NCI-H510A (cell line): ENCODE data around the gene AMTN.
"Not testable (repeated sequence)": the region's sequence is repeated elsewhere in the genome, so short reads cannot be mapped to it uniquely, and the experiment has no call there.

ENCODE experiments used
- DNase-seq: peaks from one replicate; lab custom pipeline; 2025; lab: John Stamatoyannopoulos, UW

The AMTN gene

DNA sequence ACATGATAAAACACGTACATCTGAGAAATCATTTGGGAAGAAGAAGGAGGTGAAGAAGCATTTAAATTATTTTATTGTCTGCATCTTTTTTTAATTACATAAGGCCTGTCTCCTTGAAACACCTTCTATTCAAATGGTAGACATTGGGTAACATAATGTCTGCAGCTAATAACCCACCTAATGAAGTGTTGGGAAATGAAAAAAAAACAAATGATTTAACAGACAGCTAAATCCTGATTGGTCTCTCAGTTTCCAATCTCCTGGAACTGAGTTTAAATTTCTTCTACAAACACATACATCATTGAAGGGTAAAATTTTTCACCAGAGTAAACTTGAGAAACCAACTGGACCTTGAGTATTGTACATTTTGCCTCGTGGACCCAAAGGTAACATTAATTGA lies at the start of gene AMTN:
AMTN (plus strand) TSS at position 301 of the 400 bp plus-strand sequence. CDS start 209 bp downstream, outside the sequence.
- no peak for DNase-seq

DNA sequence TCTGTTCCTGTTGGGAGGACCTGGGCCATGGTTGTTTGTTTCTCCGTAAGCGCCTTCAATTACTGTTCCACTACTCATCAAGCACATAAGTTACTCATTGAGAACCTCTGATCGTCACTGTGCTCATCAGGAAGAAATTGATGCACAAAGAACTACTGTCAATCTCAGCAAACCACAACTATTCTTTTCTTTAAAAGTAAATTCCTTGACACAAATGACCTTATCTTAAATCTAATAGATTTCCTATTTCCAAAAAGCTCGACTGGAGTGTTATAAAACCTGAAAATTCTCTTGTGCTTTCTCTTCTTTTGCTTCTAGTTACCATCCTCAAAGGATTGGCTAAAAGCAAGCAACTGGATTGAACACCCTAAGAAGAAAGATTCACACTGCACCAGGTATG lies 46.5 kb upstream of the AMTN start, which contains the start of gene MUC7:
MUC7 (plus strand) TSS at position 301 of the 400 bp plus-strand sequence. CDS start 1,825 bp downstream, outside the sequence.
- DNase-seq: no peak

DNA sequence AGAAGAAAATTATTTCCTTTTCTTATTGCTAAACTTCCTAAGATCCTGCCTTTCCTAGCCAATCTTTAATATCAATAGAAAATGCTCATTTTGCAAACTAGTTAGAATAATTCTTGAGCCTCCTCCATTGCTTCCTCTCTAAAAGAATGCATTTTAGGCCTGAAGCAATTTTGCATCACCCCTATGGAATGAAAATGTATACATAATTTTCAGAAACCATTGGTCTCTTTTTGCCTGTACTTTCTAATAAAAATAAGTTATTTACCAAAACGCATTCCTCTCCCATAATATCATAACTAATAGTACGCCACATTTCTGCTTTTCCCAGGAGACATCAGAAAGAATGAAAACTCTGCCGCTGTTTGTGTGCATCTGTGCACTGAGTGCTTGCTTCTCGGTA lies 44.7 kb upstream of the AMTN start:
- DNase-seq: no peak

DNA sequence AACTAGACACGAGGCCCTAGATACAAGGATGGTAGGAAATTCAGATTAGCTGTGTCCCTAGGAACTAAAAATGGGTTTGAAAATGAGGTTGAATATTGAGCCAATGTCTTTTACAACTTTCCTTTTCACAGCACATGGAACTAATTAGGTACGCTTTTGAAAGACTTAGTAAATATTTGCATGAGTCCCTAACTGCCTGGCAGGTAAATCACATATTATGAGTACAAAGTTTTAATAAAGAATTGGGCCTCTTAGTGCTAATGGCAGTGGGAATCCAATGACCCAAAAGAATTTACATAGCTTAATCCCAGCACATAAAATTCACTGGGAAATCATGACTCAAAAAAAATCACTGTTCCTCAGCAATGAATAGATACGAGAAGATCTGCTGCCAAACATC lies 29.6 kb upstream of the AMTN start:
- DNase-seq: no peak

DNA sequence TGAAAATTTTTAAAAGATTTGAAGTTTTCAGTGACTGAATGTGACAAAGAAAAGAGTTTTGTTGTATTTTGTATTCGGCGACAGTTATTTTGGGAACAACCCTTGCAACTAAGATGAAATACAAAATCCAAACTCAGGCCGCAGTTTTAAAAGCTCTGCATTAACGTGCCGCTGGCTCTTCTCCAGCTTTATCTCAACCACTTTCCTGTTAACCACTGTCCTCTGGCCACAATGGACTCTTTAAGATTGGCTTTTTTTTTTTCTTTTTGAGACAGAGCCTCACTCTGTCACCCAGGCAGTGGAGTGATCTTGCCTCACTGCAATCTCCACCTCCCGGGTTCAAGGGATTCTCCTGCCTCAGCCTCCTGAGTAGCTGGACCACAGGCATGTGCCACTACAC lies 22.1 kb upstream of the AMTN start:
- DNase-seq: no peak

DNA sequence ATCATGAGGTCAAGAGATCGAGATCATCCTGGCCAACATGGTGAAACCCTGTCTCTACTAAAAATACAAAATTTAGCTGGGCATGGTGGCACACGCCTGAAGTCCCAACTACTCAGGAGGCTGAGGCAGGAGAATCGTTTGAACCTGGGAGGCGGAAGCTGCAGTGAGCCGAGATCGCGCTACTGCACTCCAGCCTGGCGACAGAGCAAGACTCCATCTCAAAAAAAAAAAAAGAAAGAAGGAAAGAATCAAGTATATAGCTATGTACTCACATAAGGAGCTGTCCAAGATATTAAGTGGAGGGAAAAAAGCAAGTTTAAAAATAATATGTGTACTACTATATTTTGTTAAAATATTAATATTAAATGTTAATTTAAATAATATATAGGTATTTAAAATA lies 16.5 kb upstream of the AMTN start:
- DNase-seq: not testable (repeated sequence)

GRCh38 chr4:70504733-70505132 lies 13.6 kb upstream of the AMTN start:
- no peak for DNase-seq

DNA sequence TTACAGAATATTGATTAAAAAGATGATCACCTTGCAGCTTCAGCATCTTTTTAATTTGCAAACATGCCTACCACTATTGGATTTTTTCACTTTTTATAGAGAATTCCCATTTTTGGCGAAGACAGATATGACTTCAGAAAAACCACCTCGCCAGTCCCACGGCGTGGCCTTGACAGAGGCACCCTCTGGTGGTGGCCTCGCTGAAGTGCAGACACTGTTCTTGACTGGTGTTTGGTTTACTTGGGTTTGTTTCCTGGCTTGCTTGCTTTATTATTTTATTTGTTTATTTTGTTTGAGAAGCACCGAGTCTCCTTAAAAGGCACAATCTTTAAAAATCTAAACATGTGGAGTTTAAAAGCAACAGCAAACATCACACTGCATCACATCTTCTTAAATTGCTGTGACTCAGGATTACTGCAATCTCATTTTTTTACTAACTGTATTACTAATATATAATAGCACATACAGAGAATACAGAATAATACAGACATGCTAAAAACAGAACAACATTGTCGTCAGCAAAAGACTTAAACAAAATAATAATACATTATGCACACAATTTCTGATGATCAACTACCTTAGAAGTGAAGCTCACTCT lies 13.1 kb upstream of the AMTN start:
- no peak for DNase-seq

GRCh38 chr4:70508801-70509200 lies 9.6 kb upstream of the AMTN start:
- DNase-seq: no peak

DNA sequence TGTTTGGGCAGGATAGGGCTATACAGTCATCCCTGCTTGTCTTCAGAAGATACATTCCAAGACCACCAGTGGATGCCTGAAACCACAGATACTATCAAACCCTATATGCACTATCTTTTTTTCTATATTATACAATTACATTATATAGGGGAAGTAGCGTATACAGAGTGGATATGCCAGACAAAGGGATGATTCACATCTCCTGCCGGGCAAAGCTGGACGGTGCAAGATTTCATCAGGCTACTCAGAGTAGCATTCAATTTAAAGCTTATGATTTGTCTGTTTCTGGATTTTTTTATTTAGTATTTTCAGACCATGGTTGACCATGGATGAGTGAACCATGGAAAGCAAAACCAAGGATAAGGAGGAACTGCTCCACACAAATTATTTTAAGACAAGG lies 7.0 kb upstream of the AMTN start:
- DNase-seq: no peak

- no peak for DNase-seq
Observed at GRCh38 chr4:70515367-70516250, 2.8 kb upstream of the AMTN start.

DNA sequence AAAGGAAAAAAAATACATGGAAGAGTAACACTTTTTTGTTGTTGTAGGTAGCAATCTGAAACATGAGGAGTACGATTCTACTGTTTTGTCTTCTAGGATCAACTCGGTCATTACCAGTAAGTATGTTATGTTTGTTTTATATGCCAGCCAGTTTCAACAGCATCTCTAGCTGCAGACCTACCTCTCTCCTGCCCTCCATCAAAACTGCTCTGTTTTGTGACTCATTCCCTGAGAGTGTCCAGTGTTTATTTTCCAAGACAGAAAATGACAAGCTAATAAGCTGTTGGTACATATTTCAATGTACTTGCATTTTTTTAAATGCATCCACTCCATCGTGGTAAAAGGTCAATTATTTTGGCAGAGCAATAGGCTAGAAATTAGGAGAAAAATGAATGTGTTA lies 347 bp downstream of the AMTN start:
- DNase-seq: no peak

DNA sequence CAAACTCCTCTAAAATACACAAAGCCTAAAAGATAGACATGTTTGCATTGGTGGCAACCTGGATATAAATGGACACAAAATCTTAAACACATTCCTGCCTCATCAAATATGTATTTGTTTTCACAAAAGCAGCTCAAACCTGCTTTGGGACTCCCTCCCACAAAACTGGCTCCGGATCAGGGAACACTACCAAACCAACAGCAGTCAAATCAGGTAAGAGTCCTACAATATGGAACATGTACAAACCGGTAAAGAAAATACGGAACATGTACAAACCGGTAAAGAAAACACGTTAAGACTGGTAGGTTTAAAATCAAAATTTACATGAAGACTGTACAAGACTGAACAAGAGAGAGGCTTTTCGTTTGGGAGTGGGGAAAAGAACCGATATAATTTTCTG lies 4.3 kb downstream of the AMTN start:
- DNase-seq: no peak

- DNase-seq: no peak
Observed at GRCh38 chr4:70530997-70531396, 12.6 kb downstream of the AMTN start.

- no peak for DNase-seq
Observed at GRCh38 chr4:70531981-70532380, 13.6 kb downstream of the AMTN start.

DNA sequence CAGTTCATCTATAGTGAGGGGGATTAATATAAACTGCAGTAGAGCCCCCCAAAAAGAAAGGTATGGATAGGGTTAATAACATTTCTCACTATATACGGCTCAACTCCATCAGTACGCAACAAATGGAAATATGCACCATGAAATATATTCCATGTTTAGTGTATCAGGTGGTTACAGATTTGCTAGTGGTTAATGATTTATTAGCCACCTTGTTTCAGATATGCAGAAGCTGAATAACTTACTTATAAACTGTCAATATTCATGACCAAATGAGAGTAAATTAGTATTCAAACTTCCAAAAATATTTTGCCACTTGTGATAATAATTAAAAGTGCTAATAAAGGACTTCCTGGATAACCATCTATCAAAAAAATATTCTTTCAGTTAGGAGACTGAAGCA lies 14.8 kb downstream of the AMTN start:
- no peak for DNase-seq

- DNase-seq: no peak
Observed at GRCh38 chr4:70533791-70534190, 15.4 kb downstream of the AMTN start.

- not testable (repeated sequence) for DNase-seq
Observed at GRCh38 chr4:70534886-70535285, 16.5 kb downstream of the AMTN start.

DNA sequence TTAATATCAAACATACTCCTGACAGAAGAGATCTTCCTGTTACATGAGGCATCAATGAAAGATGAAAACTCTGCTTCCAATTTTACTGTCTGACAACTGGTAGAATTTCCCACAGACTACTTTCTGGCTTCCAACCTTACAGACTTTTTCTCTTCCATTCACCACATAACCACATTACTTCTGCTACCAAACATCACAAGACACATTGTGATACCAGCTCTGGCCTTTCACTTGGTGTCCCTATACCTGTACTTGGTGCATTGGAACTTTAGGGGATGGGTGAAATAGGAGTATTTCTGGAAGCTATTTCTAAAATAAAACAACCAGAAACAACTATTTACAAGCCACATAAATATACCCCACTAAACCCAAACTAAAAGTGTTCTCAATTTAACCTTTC lies 20.5 kb downstream of the AMTN start:
- DNase-seq: no peak

DNA sequence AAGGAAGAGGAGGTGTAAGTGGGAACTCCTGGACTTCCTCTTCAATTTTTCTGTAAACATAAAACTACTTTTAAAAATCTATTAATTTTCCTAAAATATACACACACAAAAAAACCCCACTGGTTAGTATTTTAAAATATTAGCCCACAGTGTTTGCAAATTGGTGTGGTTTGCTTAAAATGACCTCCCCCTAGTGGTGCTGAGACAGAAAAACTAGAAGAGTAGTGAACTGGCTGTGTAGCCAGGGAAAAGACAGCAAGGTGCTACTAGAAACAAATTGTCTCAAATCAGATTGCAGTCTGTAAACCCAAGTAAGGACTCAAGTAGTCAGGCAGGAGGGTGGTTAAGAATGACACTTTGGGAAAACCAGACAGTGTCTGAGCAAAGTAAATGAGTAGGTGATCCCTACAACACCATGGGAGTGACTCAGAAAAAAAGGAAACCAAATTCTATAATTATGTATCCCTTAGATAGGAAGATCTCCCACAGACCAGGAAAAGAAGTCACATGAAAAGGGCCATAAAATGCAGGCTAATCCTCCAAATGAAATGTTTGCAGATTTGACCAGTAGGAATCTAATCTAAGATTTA lies 26.0 kb downstream of the AMTN start:
- no peak for DNase-seq

DNA sequence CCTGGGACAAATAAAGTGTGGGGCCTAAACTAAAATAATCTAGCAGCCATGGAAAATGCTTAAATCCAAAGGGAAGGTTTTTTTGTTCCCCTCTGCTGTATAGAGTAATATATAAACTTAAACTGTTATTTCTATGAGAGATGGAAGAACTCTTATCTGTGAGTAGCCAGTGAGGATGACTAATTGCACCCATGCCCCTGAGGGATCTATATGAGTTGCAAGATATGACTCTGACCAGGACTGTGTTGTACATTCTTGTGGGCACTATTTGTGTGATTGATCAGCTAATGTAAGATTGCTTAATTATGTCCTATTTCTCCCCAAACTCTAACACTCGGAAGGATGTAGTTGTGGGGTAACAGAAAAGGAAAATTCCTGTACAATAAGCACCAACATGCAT lies 38.5 kb downstream of the AMTN start:
- no peak for DNase-seq

GRCh38 chr4:70559211-70559830 lies 41.0 kb downstream of the AMTN start:
- DNase-seq: peak; percentile 16

DNA sequence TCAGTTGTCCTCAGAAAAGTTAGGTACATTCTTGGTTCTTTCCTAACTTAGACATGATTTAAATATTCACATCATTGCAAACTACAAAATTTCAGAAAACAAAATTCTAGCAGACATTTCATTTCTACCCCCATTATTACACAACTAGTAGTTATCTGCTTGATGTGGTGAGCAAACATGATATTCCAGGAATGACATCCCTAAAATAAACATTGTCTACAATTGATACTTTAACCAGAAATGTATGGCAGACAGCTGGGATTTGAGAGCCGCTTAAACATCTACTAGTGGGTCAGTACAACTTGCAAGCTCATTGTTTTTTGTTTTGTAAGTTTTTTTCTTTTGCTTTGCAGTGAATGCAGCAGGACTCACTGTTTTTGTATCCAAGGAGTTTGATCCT lies 41.6 kb downstream of the AMTN start:
- no peak for DNase-seq
